ENCODE data around the gene RUNX2.

Gene RUNX2

GRCh38 chr6:45478240-45478639 is 150.1 kb downstream of the RUNX2 start:
- in situ Hi-C loops (cut with HindIII; ENCODE audit: low sequenced_read_pairs): no loop called here

- in situ Hi-C loops (cut with HindIII; ENCODE audit: low sequenced_read_pairs): no loop called here
These were observed 152.0 kb downstream of the RUNX2 start for GRCh38 chr6:45479834-45480751.

- in situ Hi-C loops (cut with HindIII; ENCODE audit: low sequenced_read_pairs): no loop called here
These were observed 152.8 kb downstream of the RUNX2 start for GRCh38 chr6:45480752-45481415.

GRCh38 chr6:45483021-45483420 is 154.9 kb downstream of the RUNX2 start:
- in situ Hi-C loops (cut with HindIII; ENCODE audit: low sequenced_read_pairs): no loop called here

GRCh38 chr6:45483501-45483900 is 155.4 kb downstream of the RUNX2 start:
- in situ Hi-C loops (cut with HindIII; ENCODE audit: low sequenced_read_pairs): no loop called here

- in situ Hi-C loops (cut with HindIII; ENCODE audit: low sequenced_read_pairs): no loop called here
These were observed 158.6 kb downstream of the RUNX2 start for GRCh38 chr6:45486736-45487135.

- in situ Hi-C loops (cut with HindIII; ENCODE audit: low sequenced_read_pairs): no loop called here
These were observed 159.5 kb downstream of the RUNX2 start for GRCh38 chr6:45487645-45488044.

GRCh38 chr6:45488269-45488668 is 160.1 kb downstream of the RUNX2 start:
- in situ Hi-C loops (cut with HindIII; ENCODE audit: low sequenced_read_pairs): no loop called here

- in situ Hi-C loops (cut with HindIII; ENCODE audit: low sequenced_read_pairs): no loop called here
These were observed 160.8 kb downstream of the RUNX2 start for GRCh38 chr6:45488889-45489288.

GRCh38 chr6:45491048-45491735 is 163.1 kb downstream of the RUNX2 start:
- in situ Hi-C loops (cut with HindIII; ENCODE audit: low sequenced_read_pairs): no loop called here

- in situ Hi-C loops (cut with HindIII; ENCODE audit: low sequenced_read_pairs): no loop called here
These were observed 163.7 kb downstream of the RUNX2 start for GRCh38 chr6:45491874-45492273.

GRCh38 chr6:45493761-45494160 is 165.6 kb downstream of the RUNX2 start:
- in situ Hi-C loops (cut with HindIII; ENCODE audit: low sequenced_read_pairs): no loop called here

GRCh38 chr6:45494416-45495135 is 166.4 kb downstream of the RUNX2 start:
- in situ Hi-C loops (cut with HindIII; ENCODE audit: low sequenced_read_pairs): no loop called here

GRCh38 chr6:45495429-45496084 is 167.4 kb downstream of the RUNX2 start:
- in situ Hi-C loops (cut with HindIII; ENCODE audit: low sequenced_read_pairs): no loop called here

GRCh38 chr6:45496085-45496433 is 167.9 kb downstream of the RUNX2 start:
- in situ Hi-C loops (cut with HindIII; ENCODE audit: low sequenced_read_pairs): no loop called here

- in situ Hi-C loops (cut with HindIII; ENCODE audit: low sequenced_read_pairs): no loop called here
These were observed 170.5 kb downstream of the RUNX2 start for GRCh38 chr6:45498591-45498990.

- in situ Hi-C loops (cut with HindIII; ENCODE audit: low sequenced_read_pairs): no loop called here
These were observed 173.0 kb downstream of the RUNX2 start for GRCh38 chr6:45500924-45501816.

- in situ Hi-C loops (cut with HindIII; ENCODE audit: low sequenced_read_pairs): no loop called here
These were observed 174.3 kb downstream of the RUNX2 start for GRCh38 chr6:45502456-45502855.

- in situ Hi-C loops (cut with HindIII; ENCODE audit: low sequenced_read_pairs): no loop called here
These were observed 176.8 kb downstream of the RUNX2 start for GRCh38 chr6:45504947-45505346.

- in situ Hi-C loops (cut with HindIII; ENCODE audit: low sequenced_read_pairs): no loop called here
These were observed 177.3 kb downstream of the RUNX2 start for GRCh38 chr6:45505470-45505869.
